Smooth muscle cell (in vitro differentiated cells): ENCODE measurements around the gene NRG2. TPM values are rescaled to one million over a fixed set of nuclear protein-coding genes. Genes with fewer than 3 reads are reported as not detected.

Experiments
- DNase-seq: peaks from one replicate; lab custom pipeline; 2025; ENCODE audit not compliant: unreplicated experiment; lab: John Stamatoyannopoulos, UW
- H2AFZ ChIP-seq: fragments of 200-600 bp; sonication (generic); 2 replicates; pipeline ENCODE4 v1.6.0; 2016; ENCODE audit warnings: antibody characterized with exemption, low read depth, mild to moderate bottlenecking
- H3F3A ChIP-seq: fragments of 200-600 bp; sonication (generic); 2 replicates; pipeline ENCODE4 v1.6.0; 2017; ENCODE audit warnings: antibody characterized with exemption, low read depth
- H3K27ac ChIP-seq: fragments of 200-600 bp; sonication (generic); 2 replicates; pipeline ENCODE4 v1.5.1; 2016; ENCODE audit warnings: low read depth, mild to moderate bottlenecking
- H3K27me3 ChIP-seq: fragments of 200-600 bp; sonication (generic); 2 replicates; pipeline ENCODE4 v1.6.1; 2016; ENCODE audit warnings: low read depth, mild to moderate bottlenecking
- H3K36me3 ChIP-seq: fragments of 200-600 bp; sonication (generic); 2 replicates; pipeline ENCODE4 v1.5.1; 2016; ENCODE audit warnings: low read depth
- H3K4me1 ChIP-seq: fragments of 200-600 bp; sonication (generic); 2 replicates; pipeline ENCODE4 v1.5.1; 2016; ENCODE audit warnings: low read depth
- H3K4me2 ChIP-seq: fragments of 200-600 bp; sonication (generic); 2 replicates; pipeline ENCODE4 v1.6.0; 2016; ENCODE audit warnings: mild to moderate bottlenecking
- H3K4me3 ChIP-seq: fragments of 200-600 bp; sonication (generic); 2 replicates; pipeline ENCODE4 v1.5.1; 2016; ENCODE audit warnings: mild to moderate bottlenecking
- H3K79me2 ChIP-seq: fragments of 200-600 bp; sonication (generic); 2 replicates; pipeline ENCODE4 v1.6.0; 2016; ENCODE audit warnings: low read depth, mild to moderate bottlenecking
- H3K9ac ChIP-seq: fragments of 200-600 bp; sonication (generic); 2 replicates; pipeline ENCODE4 v1.6.0; 2016; ENCODE audit warnings: low read depth
- H3K9me3 ChIP-seq: fragments of 200-600 bp; sonication (generic); replicated peaks from 2 replicates; pipeline ENCODE4 v1.5.1; 2016; ENCODE audit warnings: low read depth
- H4K20me1 ChIP-seq: fragments of 200-600 bp; sonication (generic); 2 replicates; pipeline ENCODE4 v1.6.0; 2016; ENCODE audit warnings: low read depth
- CTCF ChIP-seq: fragments of 200-600 bp; sonication (generic); IDR thresholded peaks from 2 replicates; pipeline ENCODE4 v1.5.1; 2017; ENCODE audit warnings: borderline replicate concordance, mild to moderate bottlenecking, antibody characterized with exemption; ENCODE audit not compliant: insufficient read depth, poor library complexity, severe bottlenecking
- WGBS: methylation state at CpG from one replicate; pipeline ENCODE4 v1.1.7; 2016; ENCODE audit warnings: low lambda C conversion rate; 5-methylcytosine and 5-hydroxymethylcytosine counted together
- polyA plus RNA-seq: library from polyadenylated mRNA; unstranded; fragments of >200 nt; fragmentation: Nextera tagmentation; extraction: Ambion mirVana; gene quantifications from 2 replicates; pipeline ENCODE4 v1.2.1, GENCODE V29; 2016
- total RNA-seq: library from RNA; depleted of rRNA; stranded (reverse); fragments of >200 nt; gene quantifications from 2 replicates; pipeline ENCODE4 v1.2.3, GENCODE V29; 2014

NRG2 gene
- total and polyA plus RNA-seq, 2 experiments from 2014 or later: 0.09 to 0.25 TPM

GRCh38 chr5:139903450-139903794 lies 139.7 kb downstream of the NRG2 start:
- H3F3A ChIP-seq: no peaks in the 10 kb centered on the region
- TF ChIP-seq CTCF: no peak
- peaks cover 96% of the 10 kb centered on the region for H3K27me3 ChIP-seq
- no peaks in the 10 kb centered on the region for H3K79me2 ChIP-seq
- DNase-seq: no peak
- no peak overlapping the region for H3K9ac ChIP-seq
- no peaks in the 10 kb centered on the region for H4K20me1 ChIP-seq
- WGBS: 9% methylated on average over 14 of the region's 14 CpGs
- peak overlapping the region; percentile 57 for H3K4me3 ChIP-seq
- H3K27ac ChIP-seq: no peak overlapping the region
- H3K4me2 ChIP-seq: peak overlapping the region; percentile 96
- no peaks in the 10 kb centered on the region for H3K9me3 ChIP-seq
- H3K4me1 ChIP-seq: peaks cover 24% of the 10 kb centered on the region
- H2AFZ ChIP-seq: peak overlapping the region; percentile 69
- no peaks in the 10 kb centered on the region for H3K36me3 ChIP-seq

- Histone ChIP-seq H3K27ac (no peak overlapping the region), H4K20me1 (no peaks in the 10 kb centered on the region), H3K4me1 (peaks cover 24% of the 10 kb centered on the region), H3K27me3 (peaks cover 82% of the 10 kb centered on the region), H3K9me3 (no peaks in the 10 kb centered on the region), H3K79me2 (no peaks in the 10 kb centered on the region), H3F3A (no peaks in the 10 kb centered on the region), H3K4me2 (no peak overlapping the region), H3K4me3 (no peak overlapping the region), H3K36me3 (no peaks in the 10 kb centered on the region), H2AFZ (no peak overlapping the region), H3K9ac (no peak overlapping the region)
- WGBS: 62% methylated on average over 3 of the region's 3 CpGs
- TF ChIP-seq CTCF: no peak
- no peak for DNase-seq
Measured at GRCh38 chr5:139901986-139902385, 141.1 kb downstream of the NRG2 start.

GRCh38 chr5:139901251-139901575 lies 141.9 kb downstream of the NRG2 start:
- H3K9me3 ChIP-seq: no peaks in the 10 kb centered on the region
- peaks cover 24% of the 10 kb centered on the region for H3K4me1 ChIP-seq
- H3K79me2 ChIP-seq: no peaks in the 10 kb centered on the region
- no peak overlapping the region for H3K27ac ChIP-seq
- H4K20me1 ChIP-seq: no peaks in the 10 kb centered on the region
- H3K4me2 ChIP-seq: no peak overlapping the region
- no peaks in the 10 kb centered on the region for H3K36me3 ChIP-seq
- 73% methylated on average over 2 of the region's 2 CpGs for WGBS
- no peaks in the 10 kb centered on the region for H3F3A ChIP-seq
- H2AFZ ChIP-seq: no peak overlapping the region
- peaks cover 74% of the 10 kb centered on the region for H3K27me3 ChIP-seq
- no peak for TF ChIP-seq CTCF
- H3K4me3 ChIP-seq: no peak overlapping the region
- DNase-seq: no peak
- no peak overlapping the region for H3K9ac ChIP-seq

GRCh38 chr5:139900546-139901250 lies 142.4 kb downstream of the NRG2 start:
- H4K20me1 ChIP-seq: no peaks in the 10 kb centered on the region
- no peaks in the 10 kb centered on the region for H3K36me3 ChIP-seq
- DNase-seq: no peak
- H2AFZ ChIP-seq: no peak overlapping the region
- TF ChIP-seq CTCF: no peak
- no peaks in the 10 kb centered on the region for H3K9me3 ChIP-seq
- no peaks in the 10 kb centered on the region for H3K79me2 ChIP-seq
- H3K9ac ChIP-seq: no peak overlapping the region
- H3K27me3 ChIP-seq: peaks cover 69% of the 10 kb centered on the region
- no peak overlapping the region for H3K4me3 ChIP-seq
- WGBS: 86% methylated on average over 3 of the region's 3 CpGs
- H3F3A ChIP-seq: no peaks in the 10 kb centered on the region
- H3K4me2 ChIP-seq: no peak overlapping the region
- no peak overlapping the region for H3K27ac ChIP-seq
- peaks cover 24% of the 10 kb centered on the region for H3K4me1 ChIP-seq
